Measurements from ENCODE around the gene MAP3K15.

MAP3K15 gene

DNA sequence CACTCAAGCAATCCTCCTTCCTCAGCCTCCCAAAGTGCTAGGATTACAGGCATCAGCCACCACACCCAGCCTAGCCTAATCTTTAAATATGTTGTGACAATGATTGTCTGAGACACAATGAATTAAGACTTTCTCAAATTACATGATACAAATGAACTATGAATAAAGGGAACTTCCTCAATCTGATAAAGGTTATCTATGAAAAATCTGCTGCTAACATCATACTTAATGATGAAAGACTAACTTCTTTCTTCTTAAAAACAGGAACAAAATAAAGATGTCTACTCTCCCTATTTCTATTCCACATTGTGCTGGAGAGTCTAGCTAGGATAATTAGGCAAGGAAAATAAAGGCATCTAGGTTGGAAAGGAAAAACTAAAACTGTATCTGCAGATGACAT is 111.6 kb downstream of the MAP3K15 start:
- DNase-seq (ENCODE audit: low read depth), result no peak

DNA sequence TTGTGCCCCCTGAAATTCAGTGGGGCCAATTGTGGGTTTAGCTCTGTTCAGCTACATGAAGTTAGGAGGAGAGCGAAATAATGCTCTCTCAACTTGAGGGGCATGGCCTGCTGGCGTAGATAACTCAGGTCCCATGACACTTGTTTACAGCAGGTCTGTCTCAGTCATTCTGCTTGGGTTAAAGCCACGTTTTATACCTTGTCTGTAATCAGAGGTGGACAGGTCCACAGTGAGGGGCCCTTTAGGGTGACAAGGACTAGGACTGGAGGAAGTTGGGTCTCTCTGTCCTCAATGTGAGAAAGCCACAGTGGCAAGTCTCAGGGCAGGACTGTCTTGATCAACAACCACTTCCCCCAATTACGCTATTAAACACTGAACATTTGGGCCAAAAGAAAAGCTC is 122.6 kb downstream of the MAP3K15 start:
- no peak for DNase-seq (ENCODE audit: low read depth)

DNA sequence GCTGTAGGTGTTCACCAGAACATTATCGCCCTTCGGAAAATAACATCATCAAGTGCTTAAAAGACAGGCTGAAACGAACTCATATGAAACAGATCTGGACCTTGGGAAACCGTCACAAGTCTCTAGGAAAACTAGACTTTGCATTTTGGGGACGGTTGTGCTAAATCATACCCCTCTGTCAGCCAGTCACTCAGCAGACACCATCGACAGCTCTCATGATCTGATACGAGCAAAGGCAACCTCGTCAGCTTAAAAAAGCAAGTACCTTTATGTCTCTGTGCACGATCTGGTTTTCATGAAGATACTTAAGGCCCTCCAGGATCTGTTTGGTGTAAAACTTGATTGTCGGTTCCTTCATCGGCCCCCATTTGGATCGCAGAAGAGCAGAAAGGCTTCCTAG is 123.2 kb downstream of the MAP3K15 start:
- no peak for DNase-seq (ENCODE audit: low read depth)

DNA sequence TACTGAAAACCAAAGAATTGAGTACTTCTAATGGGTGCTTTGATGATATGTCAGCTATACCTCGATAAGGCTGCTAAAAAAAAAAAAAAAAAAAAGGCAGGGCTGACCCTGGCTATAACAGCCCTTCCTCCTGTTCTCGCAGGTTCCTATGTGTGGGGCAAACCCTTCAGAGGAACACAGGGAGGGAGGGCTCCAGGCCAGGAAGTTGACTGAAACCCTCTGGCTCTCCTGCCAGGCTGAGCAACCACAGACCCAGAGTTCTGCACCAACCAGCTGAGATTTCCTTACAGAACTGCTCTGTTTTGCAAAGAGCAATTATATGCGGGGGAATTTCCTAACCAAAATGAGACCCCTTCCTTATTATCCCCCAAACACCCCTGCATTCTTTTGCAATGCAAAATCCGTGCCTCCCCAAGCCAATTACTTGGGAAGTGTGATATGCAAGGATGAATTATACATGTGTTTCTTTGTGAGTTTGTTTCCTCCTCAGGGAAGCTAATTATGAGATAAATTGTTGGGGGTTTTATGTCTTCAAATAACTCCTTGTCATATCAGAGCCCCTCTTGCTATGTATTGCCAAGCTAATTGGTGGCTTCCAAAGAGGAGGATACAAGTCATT is 126.0 kb downstream of the MAP3K15 start:
- no peak for DNase-seq (ENCODE audit: low read depth)

DNA sequence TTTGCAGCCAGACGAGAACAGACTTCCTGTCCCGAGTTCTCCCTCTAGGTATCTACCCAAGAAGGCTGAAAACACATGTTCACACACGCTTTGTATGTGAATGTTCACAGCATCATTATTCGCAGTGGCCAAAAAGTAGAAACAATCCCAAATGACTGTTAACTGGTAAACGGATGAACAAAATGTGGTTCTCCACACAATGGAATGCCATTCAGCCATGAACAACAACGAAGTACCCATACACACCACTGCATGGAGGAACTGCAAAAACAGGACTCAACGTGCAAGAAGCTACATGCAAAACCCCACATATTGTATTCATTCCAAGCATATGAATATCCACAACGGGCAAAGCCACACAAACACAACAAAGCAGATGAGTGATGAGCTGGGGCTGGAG is 126.6 kb downstream of the MAP3K15 start:
- DNase-seq (ENCODE audit: low read depth), result no peak

DNA sequence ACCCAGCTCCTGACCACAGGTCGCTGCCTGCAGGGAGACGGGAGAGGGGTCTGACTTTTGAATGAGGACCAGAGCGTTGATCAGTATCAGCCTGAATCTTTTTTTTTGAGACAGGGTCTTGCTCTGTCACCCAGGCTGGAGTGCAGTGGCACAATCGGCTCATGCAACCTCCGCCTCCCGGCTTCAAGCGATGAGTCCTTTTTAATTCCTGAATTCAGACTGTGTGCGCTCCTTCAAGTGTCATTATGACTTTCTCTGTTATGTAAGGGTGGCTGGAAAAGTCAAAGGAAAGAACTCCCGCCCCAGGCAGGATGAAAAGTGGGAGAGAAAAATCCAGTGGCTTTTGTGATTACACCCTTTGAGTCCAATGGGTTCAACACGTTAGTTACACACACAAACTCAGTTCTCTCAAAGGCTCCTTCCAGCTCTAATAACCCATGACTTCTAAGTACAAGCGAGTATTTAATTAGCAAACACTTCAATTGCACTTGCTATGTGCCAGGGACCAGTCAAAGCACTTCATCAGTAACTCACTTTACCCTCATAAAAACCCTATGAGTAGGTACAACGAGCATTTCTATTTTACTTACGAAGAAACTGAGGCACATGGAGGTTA is 127.1 kb downstream of the MAP3K15 start:
- no peak for DNase-seq (ENCODE audit: low read depth)

DNA sequence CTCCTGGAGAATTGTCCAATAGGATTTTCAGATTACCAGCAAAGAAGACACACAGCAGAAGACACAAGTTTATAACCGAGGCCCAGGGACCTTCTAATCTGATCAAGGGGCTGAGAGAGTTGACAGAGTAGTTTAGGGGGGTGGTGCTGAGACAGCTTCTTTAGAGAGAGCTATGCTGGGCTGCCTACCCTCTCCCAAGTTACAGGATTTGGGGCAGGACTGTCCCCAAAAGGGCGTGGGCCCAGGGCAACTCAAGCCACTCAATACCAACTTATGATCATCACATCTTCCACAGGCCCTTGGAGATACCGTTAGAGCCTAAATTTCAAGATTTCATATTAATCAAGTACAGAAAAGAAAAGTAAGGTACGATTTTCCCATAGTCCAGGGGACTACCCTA is 128.6 kb downstream of the MAP3K15 start:
- no peak for DNase-seq (ENCODE audit: low read depth)

DNA sequence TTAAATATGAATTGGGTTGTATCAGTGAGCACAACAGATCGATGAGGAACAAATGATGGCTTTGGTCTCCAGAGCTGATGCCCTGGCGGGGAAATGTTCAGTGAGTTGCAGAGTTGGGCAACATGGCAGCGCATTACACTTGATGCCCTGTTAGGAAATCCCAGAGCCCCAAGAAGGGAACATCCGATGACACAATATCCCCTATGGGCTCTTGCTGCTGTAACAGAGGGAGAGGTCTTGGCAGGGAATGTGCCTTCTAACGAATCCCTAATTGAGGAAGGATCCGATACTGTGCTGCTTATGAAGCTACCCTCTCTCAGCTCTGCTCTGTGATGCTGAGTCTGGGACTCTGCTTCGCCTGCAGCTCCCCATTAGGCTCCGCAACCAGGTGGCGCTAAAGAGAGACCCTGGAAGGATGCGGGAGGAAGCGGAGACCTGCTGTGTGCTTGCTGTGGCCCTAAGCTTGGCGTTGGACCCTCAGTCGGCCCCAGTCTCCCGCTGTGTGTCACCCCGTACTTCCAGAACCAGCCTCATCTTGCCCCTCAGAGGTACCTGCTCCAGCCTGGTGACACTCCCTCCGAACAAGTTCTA is 132.7 kb downstream of the MAP3K15 start:
- DNase-seq (ENCODE audit: low read depth), result no peak

DNA sequence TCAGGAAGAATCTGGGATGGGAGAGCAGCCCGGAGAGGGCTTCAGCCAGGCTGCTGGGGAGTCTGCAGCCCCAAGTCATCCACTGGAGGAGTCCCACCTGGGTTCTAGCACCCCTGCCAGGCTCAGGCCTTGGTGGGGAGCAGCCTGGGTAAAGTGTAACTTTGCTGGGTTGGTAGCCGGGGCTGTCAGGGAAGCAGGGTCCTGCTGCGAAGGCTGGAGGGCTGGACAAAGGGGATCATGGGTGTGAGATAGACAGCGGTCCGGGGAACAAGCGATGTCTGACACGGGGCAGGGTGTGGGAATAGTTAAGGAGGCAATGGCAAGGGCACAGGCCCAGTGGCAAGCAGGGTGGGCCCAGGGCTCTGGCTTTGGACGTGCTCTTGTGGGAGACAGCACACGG is 134.0 kb downstream of the MAP3K15 start:
- no peak for DNase-seq (ENCODE audit: low read depth)

DNA sequence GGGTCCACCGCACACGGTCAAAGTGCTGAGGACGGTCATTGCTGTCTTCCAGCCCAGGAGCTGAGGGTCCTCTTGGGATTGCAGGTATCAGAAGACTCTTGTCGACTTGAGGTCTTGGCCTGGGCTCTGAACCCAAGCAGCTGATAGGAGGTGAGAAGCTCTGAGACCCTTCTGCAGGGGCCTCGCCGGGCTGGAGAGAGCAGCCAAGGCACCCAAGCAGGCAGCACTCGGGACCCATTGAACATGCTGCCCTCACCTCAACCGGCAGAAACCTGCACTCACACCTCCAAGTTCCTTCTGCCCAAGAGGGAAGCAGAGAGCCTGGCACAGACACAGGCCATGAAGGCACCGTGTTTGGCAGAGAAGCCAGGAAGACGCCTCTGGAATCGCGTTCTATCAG is 137.5 kb downstream of the MAP3K15 start:
- no peak for DNase-seq (ENCODE audit: low read depth)

DNA sequence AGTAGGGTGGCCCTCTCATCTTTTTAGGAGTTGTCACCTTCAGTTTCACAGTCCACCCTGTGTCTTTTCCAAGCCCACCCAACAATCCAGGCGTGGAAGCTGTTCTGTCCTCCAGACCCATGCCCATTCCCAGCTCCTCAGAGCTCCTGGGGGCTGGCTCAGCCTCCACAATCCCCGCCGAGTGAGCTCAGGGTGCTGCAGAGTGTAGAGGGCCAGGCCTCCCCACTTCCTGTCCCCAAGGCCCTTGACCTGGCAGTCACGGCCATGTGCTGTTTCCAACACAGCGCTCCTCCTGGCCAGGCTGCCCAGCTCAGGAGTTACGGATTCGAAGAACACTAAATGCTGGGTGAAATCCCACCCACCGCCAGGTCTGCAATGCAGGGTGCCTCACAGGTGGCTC is 139.8 kb downstream of the MAP3K15 start:
- no peak for DNase-seq (ENCODE audit: low read depth)

DNA sequence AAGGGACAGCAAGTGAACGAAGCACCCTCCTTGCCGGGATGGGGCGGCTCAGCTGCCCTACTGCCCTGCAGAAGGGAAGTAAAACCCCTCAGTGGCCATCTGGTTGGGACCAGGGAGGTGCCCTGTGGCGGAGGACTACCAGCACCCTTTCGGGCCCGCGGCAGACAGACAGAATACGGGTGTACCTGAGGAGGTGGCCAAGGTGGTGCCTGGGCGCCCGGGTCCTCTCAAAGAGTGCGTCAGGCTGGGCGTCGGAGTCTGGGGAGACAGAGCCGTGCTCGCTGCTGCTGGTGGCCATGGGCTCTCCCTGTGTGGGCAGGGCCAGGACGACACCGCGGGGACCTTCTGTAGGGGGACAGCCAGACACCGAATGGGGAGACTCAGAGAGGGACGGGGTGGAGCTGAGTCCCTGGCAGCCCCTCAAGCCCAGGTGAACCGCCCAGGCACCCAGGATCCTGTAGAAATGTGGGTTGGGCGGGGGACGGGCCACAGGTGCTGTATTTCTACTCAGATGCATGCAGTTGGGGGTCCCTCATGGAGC is 141.9 kb downstream of the MAP3K15 start:
- no peak for DNase-seq (ENCODE audit: low read depth)

DNA sequence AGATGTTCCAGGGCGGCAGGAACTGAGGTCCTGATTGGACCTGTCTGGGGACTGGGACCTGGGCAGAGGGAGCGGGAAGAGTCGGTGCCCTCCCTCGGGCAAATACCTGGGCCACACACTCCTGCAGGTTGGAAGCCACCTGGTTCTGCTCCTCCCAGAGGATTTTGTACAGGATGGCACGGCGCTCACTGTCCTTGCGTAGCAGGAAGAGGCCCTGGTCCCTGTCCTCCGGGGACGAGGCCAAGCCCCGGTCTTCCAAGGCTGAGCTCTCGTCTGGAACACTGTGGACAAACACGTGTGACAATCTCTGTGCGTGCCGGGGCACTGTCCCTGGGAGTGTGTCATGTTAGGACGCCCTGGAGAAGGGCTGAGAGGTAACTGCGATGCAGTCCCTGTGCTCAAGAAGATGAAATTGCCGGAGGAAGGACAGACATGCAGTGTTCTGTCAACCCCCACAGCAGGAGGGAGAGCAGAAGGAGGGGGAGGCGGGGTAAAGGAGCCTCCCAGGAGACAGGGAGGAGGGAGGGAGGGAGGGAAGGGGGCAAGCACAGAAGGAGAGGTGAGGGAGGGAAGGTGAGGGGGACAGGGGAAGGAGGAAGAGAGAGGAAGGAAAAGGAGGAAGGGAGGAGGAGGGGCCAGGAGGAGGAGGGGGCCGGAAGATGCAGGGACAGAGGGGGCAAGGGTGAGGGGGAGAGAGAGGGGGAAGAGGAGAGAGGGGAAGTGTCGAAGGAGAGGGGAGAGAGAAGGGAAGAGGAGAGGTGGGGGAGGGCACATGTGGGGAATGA is 142.6 kb downstream of the MAP3K15 start:
- no peak for DNase-seq (ENCODE audit: low read depth)

DNA sequence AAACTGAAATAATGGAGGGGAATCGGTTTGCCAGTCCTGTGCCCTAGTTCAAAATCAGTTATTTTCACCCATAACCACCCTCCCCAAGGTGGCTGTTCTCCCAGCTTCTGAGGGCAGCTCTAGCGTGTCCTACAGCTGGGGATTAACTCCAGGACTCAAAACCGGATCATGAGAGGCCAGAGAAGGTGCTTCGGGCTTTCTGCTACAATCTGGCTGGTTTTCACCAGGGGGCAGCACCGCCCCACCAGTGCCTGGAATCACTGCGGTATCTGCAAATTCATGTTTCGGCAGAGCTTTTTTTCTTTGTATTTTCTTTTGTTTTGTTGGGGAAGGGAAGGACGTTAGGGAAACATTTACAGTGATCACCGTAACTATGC is 143.2 kb downstream of the MAP3K15 start:
- DNase-seq (ENCODE audit: low read depth), result peak; percentile 30

DNA sequence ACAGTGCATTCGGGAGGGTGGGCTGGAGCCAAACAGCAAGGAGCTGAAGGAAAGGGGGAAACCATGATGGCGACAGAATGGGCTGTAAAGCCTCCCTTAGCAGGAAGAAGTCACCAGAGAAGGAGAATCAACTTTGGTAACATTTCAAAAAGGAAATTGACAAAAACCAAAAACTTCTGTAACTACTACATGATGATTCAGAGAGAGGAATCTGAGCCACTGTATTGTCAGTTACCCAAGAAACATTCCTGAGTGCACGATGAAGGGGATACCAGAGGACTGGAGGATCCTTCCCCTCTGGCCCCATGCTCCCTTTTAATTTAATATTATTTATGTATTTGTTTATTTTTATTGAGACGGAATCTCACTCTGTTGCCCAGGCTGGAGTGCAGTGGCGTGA is 145.2 kb downstream of the MAP3K15 start:
- no peak for DNase-seq (ENCODE audit: low read depth)

DNA sequence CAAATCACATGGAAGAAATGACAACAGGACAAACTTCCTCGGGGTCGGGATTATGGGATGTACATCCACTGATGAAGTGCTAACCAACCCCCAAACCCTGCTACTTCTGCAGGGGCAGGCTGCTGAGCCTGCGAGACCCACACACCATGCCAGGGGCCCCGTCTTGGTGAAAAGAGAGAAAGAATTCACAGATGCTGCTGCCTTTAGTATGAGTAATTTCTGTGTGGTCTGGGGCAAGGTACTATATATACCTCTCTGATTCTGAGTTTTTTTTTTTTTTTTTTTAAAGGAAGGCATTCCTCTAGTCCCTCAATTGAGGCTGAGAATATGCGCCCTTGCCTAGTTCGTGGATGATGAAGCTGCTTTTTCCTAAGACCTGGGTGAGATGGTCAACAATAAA is 146.7 kb downstream of the MAP3K15 start:
- DNase-seq (ENCODE audit: low read depth), result no peak

DNA sequence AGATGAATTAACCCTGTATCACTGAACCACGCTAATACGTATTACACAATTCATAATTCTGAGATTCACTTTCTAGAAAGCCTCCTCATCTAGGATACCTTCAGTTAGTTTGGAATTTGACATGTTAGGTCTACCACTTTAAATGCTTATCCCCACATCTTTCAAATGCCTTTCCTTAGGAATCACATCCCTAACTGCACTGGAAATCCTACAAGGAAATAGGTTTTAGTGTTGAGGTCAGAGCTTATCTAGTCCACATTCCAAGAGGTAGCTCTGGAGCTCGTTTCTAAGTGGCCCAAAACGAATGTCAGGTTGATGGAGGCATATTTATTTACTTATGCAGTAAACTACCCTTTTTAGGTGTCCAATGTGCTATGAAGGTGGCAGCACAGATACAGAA is 153.6 kb downstream of the MAP3K15 start:
- no peak for DNase-seq (ENCODE audit: low read depth)

DNA sequence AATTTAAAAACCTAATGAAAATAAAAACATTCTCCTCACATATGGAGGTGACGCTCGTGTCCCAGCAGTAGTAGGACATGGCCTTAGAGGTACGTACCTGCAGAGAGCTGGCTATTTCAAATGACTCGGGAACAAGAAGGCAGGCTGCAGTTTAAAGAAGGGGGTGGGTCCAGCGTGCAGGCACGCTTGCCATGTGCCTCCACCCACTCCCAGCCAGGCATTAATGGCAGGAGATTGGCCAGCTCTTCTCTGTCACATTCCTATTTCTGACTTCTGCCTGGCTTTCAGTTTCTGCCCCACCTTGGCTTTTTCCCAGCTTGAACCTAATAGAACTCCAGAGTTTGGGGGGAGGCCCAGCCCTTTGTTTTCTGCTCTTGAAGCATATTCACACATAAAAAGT is 154.4 kb downstream of the MAP3K15 start:
- no peak for DNase-seq (ENCODE audit: low read depth)

DNA sequence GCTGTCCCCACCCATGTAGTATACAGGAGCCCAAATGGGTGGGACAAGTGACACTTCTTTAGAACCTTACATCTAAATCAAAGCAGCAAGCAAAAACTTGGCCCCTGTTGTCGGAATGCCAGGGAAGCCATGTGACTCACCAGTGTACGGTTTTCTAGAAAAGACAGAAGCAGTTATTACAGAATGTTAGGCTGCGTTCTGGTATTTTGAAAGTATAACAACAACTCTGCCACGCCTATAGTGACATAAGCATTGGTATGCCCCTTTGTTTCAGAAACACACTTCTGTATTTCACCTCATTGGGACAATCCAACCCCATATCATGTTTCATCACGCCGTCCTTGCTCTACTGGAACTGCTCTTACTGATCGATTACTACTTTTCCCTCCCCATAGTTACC is 156.8 kb downstream of the MAP3K15 start:
- DNase-seq (ENCODE audit: low read depth), result no peak

DNA sequence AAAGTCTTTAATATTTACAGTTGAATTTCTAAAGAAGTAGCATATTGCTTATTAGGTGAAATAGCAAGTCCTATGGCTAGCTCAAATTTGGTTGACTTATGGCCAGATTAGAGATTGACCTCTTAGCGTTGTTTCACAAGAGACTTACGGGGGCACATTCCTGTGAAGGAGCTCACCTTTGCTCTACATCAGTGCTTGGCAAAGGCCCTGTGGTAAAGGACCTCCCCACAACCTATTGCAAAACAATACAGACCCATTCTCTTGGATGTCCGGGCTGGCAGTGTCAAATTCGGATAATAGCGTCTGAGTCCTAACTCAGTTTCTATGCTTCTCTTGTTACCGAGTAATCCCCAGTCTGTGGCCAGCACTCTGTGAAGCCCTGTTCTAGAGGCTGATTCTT is 160.7 kb downstream of the MAP3K15 start:
- no peak for DNase-seq (ENCODE audit: low read depth)

DNA sequence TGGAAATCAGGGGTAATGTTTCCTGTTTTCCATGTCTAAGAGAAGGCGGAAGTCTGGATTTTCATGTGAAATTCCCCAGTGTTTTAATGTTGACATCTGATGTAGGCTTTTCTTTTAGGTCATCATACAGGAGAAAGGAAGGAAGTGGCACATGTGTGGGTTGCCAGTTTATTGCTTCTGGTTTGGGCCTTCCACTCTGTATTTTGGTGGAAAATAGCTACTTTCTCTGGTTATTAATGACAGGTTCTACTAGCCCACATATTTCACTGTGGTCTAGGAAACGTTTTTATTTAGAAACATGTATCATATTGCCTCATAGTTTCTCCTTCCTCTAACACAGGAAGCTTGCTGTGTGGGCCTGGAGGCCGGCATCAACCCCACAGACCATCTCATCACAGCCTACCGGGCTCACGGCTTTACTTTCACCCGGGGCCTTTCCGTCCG is 164.3 kb downstream of the MAP3K15 start:
- DNase-seq (ENCODE audit: low read depth), result no peak

DNA sequence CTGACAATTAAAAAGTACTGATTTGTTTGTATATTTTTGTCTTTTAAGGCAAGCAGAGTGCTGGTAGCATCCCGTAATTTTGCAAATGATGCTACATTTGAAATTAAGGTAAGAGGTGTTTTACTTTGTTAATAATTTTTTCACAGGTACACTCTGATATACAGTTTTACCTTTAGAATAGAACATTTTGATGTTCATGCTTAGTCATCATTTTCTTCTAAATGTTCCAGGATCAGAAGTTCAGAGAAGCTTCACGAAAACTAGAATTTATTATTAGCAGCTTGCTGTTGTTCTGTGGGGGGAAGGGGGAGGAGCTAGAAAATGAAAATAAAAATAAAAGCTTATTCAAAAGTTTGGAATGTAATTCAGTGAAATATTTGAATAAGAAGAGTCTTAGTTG is 166.0 kb downstream of the MAP3K15 start:
- no peak for DNase-seq (ENCODE audit: low read depth)

DNA sequence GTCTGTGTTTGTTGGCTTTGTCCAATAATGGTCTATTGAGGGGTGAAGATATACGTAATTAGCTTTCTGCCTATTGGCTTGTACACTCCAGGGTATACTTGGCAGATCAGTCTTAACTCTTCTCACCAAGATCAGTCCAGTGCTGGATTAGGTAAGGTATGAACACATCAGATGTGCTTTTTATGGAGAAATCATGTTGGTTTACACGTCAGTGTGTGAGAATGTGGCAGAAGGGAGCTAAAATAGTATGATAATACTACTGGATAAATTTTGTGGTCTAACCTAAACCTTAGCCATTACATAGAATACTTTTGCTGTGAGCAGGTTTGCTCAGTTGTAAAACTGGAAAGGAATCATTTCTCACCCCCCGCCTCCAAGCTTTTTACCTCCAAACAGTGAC is 167.4 kb downstream of the MAP3K15 start:
- DNase-seq (ENCODE audit: low read depth), result no peak
